GM18511 (cell line): ENCODE results near the gene COL11A2.
"Not testable (repeated sequence)": the region's sequence is repeated elsewhere in the genome, so short reads cannot be mapped to it uniquely, and the experiment has no call there.

Source experiments
- ATAC-seq: cut with Tn5 transposase; IDR thresholded peaks from one replicate; pipeline ENCODE4 v1.9.1; 2021; ENCODE audit warnings: mild to moderate bottlenecking, moderate library complexity; ENCODE audit not compliant: unreplicated experiment

Gene COL11A2

DNA sequence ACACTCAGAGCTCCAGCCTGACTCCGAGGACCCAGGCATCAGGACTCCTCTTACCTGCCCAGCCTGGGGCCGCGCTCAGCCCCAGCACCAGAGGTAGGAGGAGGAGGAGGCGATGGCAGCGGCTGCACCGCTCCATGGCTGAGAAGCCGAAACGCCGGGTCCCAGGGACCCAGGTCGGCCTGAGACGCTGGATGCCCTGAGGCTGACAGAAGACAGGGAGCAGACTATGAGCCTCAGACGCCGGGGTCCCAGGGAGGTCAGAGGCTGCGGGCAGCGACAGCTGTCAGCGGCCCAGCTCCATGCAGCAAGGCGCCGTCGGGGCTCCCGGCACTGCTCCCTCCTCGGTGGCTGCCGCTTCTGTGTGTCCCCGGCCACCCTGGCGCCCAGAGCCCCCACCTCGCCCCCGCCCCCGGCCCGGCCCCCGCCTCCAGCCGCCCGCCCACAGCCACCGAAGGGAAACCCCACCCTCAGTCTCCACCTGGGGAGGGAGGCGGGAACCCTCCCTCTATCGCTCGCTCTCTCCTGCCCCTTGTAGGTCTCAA is at the start of gene COL11A2:
Gene COL11A2, minus strand, starts transcription at position 363 of the 542 bp plus-strand sequence. Its CDS starts 227 bp downstream, at position 136.
- no peak for ATAC-seq

DNA sequence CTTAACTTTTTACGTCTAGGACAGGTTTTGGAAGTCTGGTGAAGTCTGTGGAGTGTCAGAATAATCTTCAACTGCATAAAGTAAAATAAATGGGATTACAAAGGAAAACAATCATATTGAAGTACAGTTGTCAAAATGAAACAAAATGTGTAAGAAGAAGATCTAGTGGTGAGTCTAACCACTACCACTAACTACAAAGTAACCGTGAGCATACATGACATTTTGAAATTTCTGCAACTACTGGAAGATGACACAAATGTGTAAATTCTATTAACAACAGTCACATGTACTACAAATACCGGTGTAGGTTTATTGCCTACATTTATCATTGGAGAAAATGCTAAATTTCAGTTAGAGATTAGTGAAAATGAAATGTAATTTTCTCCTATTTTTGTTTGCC is 49.7 kb upstream of the COL11A2 start:
- no peak for ATAC-seq

DNA sequence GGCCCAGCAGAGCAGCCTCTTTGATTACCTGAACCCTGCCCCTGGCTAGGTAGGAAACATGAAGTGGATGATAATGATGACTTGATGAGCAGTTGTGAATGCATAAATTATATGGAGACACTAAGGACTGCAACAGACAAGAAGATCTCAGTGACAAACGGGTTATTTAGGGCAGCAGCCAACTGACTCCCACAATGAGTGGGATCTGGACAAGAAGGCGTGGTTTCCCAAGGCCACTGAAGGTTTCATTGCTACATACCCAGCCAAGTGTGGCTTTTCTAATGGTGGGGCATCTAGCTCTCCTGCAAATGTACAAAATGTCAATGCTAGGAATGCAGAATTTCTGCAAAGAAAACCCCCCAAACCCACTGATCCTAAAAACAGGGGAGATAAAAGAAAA is 45.5 kb upstream of the COL11A2 start:
- ATAC-seq: no peak

DNA sequence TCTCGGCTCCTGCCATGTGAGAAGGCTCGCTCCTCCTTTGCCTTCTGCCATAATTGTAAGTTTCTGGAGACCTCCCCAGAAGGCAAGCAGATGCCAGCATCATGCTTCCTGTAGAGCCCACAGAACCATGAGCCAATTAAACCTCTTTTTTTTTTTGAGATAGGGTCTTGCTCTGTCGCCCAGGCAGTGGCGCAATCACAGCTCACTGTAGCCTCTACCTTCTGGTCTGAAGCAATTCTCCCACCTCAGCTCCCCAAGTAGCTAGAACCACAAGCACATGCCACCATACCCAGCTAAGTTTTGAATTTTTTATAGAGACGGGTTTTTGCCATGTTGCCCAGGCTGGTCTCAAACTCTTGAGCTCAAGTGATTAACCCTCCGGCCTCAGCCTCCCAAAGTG is 44.6 kb upstream of the COL11A2 start:
- no peak for ATAC-seq

GRCh38 chr6:33236328-33236727 is 44.1 kb upstream of the COL11A2 start:
- no peak for ATAC-seq

DNA sequence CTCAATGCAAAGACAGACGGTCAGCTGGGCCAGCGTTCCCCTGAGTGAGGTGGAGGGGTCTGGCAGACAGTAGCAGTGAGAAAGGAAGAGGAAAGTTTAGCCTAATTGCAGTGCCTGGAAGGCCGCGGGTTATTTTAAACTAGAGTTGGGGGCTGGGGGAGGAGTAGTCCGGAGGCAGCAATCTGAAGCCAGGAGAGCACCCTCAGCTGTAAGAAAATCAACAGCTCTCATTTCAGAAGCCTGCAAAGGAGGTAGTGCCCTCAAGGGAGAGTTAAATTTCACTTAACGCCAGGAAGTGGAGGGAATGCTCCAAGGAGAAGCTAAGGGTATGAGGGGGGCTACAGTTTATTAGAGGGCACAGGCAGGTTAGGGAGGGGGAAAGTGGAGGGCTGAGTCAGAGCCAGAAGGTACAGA is 43.0 kb upstream of the COL11A2 start:
- no peak for ATAC-seq

GRCh38 chr6:33226503-33227120 is 34.3 kb upstream of the COL11A2 start:
- not testable (repeated sequence) for ATAC-seq

DNA sequence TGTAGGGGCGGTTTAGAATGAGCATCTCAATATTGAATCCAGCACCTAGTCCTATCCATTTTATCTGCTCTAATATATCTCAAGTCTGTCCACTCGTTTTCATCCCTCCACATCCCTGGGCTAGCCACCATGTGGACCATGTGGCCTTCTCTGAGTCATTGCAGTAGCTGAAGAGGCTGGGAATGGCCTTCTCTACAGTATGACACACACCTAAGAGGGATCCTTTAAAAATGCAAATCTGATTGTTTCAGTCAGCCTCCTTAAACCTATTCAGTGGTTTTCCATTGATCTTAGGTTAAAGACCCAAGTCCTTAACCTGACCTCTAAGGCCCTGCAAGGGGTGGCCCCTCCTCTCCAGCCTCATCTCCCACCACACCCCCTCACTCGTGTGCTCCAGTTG is 25.4 kb upstream of the COL11A2 start:
- no peak for ATAC-seq

GRCh38 chr6:33217246-33217645 is 25.0 kb upstream of the COL11A2 start:
- no peak for ATAC-seq

- ATAC-seq: no peak
Measured at GRCh38 chr6:33216117-33216649, 23.9 kb upstream of the COL11A2 start.

DNA sequence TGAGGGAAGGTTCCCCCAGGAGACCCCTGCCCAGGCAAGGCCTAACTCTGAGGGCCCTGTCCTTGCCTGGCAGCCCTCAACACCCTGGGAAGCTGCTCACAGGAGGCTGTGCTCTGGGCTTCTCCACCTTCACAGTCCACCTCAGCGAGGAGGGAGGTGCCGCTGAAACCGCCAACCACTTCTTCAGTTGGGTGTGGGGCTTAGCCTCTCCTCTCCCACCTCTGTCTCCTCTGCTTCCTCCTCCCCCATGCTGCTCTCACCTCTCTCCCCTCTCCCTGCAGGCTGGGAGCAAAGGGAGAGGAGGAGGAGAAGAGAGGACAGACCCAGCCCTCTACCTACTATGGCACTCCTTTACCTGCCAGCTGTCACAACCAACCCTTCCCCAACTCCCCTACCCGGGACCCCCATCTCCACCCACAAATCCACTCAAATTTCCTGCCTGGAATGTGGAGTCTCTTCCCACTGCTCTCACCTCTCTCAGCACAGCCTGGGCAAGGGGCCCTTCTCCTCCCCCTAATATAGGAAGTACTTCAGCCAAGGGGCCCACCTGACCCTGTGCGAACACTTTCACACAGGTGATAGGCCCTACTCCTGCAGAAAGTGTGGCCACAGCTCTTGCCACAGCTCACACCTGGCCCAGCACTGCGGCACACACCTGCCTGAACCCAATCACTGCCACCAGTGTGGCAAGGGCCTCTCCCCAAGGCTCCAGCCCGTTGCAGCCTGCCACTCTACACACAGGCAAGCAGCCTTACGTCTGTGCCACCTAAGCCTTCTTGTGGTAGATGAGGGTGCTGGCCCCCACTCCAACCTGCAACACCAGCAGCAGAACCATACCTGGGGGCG is 23.2 kb upstream of the COL11A2 start:
- no peak for ATAC-seq

GRCh38 chr6:33213989-33214335 is 21.7 kb upstream of the COL11A2 start:
- no peak for ATAC-seq

DNA sequence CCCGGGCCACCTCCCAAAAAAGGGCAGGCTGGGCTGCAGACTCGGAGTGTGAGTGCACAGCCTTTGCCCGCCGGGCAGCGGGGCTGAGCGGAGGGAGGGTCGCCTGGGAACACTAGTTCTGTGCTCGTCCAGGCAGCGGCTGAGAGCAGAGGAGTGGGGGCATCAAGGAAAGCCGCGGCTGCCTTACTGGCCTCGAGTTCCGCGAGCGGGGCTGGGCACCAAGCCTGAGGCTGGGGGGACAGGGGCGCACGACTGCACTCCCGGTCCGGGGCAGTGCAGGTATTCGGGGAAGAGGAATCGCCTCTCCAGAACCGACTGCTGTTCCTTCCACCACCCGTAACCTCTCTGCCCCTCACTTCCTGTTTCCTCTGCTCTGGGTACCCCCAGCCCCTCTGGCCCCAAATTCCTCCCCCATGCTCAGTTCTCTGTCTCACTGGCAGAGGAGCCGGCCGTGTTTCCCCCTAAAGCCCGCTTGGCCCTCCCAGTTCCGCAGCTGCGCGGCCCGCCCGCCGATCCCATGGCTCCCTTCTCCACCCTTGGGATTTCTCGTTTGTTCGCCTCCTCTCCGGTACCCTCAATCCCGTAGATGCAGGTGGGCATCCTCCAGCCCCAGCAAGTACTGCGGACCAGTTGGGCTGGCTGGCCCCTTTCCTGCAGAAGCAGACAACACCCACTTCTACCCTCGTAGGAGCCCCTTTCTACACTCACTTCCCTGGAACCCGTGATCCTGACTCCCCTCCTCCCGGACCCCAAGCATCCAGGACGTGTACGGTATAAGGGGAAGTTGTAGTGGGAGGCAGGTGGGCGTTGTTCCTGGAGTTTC is 21.1 kb upstream of the COL11A2 start:
- no peak for ATAC-seq

DNA sequence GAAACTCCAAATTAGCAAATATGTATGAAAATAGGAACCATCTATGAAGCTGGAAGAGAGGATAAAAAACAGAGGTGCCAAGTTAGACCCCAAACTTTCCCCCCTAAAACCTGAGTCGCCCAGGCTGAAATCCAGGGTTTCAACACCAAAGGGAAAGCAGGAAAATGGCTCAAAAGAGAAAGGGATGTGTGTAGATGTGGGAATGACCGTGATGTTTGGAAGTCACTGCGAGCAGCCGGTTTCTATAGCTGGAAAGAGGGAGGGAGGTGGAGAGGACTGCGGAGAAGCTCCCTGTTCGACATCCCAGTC is 20.5 kb upstream of the COL11A2 start:
- ATAC-seq: no peak

DNA sequence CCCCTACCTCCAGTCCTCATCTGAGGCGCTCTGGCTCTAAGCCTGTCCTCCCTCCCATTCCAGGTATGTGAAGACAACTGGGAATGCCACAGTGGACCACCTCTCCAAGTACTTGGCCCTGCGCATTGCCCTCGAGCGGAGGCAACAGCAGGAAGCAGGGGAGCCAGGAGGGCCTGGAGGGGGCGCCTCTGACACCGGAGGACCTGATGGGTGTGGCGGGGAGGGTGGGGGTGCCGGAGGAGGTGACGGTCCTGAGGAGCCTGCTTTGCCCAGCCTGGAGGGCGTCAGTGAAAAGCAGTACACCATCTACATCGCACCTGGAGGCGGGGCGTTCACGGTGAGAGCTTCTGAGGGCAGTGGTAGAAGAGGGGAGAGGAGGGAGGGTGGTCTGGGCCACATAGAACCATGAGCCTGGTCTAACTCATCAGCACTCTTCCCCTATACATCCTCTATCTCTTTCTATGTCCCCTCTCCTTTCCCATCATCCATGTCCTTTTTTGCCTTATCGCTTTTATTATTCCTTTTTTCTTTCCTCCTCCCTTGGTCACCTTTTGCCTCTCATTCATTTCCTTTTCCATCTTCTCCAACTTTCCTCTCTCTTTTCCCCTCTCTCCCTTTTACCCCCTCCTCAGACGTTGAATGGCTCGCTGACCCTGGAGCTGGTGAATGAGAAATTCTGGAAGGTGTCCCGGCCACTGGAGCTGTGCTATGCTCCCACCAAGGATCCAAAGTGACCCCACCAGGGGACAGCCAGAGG is 19.6 kb upstream of the COL11A2 start:
- ATAC-seq: no peak

DNA sequence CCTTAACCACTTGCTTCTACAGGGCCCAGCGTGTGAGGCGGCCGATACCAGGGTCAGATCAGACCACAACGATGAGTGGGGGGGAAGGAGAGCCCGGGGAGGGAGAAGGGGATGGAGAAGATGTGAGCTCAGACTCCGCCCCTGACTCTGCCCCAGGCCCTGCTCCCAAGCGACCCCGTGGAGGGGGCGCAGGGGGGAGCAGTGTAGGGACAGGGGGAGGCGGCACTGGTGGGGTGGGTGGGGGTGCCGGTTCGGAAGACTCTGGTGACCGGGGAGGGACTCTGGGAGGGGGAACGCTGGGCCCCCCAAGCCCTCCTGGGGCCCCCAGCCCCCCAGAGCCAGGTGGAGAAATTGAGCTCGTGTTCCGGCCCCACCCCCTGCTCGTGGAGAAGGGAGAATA is 18.9 kb upstream of the COL11A2 start:
- no peak for ATAC-seq

DNA sequence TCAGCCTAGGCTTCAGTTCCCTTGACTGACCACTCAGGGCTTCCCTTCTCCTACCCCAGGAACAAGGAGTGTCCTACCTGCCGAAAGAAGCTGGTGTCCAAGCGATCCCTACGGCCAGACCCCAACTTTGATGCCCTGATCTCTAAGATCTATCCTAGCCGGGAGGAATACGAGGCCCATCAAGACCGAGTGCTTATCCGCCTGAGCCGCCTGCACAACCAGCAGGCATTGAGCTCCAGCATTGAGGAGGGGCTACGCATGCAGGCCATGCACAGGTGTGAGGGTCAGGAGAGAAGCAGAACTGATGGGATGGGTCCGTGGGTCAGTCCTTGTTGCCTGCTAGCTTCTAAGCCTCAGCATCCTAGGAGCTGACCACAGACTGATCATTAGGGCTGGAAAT is 17.6 kb upstream of the COL11A2 start:
- no peak for ATAC-seq

GRCh38 chr6:33208091-33208967 is 16.1 kb upstream of the COL11A2 start, which contains the start of gene RING1:
Gene RING1 (plus strand): TSS chr6:33208500. CDS start chr6:33208823, 323 bp downstream.
- peak; percentile 41 for ATAC-seq

DNA sequence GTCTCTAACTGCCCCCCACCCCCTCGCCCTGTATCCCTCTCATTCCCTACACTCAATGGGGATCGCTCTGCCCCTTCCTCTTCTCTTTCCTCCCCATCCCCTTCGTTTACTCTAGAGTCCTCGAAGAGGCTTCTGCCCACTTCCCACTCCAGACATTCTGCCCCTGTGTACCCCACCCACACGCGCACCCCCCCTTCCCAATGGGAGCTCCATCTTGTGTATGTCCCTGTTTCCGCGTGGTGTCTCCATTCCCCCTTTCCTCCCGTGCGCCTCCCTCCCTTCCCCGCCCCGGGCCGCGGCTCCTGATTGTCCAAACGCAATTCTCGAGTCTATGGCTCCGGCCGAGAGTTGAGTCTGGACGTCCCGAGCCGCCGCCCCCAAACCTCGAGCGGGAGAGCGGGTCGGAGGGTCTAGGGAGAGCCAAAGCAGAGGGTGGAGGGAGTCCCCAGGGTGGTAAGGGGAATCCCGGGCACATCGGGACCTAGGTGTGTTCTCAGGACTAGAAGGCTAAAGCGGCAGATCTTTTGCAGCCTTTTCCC is 15.4 kb upstream of the COL11A2 start:
- no peak for ATAC-seq
